HG03108 (cell line): ENCODE data around the gene TRIL.

Experiments used
- ATAC-seq: cut with Tn5 transposase; IDR thresholded peaks from one replicate; pipeline ENCODE4 v1.9.1; 2021; ENCODE audit warnings: moderate library complexity; ENCODE audit not compliant: unreplicated experiment

Gene TRIL

GRCh38 chr7:28958235-28958979, at the start of gene TRIL:
TRIL (minus strand) TSS chr7:28958330; CDS start chr7:28958046, 284 bp downstream.
- no peak for ATAC-seq

DNA sequence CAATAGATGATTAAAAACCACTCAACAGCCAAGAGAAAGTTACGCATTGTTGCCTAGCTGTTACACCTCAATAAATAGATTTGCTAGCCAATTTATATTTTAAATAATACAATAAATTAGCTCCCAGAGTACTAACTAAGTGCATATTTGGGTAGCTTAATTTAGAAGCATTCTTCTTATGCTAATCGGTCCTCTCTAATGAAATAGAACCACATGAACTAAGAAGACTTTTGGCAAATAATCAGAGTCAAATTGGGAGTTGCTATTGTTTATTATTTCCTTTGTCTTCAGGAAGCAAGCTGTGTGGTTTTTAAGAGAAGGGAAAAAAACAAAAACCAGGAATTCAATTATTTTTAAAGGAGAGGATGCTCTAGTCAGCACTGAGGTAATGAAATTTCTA, 49.0 kb upstream of the TRIL start:
- no peak for ATAC-seq

DNA sequence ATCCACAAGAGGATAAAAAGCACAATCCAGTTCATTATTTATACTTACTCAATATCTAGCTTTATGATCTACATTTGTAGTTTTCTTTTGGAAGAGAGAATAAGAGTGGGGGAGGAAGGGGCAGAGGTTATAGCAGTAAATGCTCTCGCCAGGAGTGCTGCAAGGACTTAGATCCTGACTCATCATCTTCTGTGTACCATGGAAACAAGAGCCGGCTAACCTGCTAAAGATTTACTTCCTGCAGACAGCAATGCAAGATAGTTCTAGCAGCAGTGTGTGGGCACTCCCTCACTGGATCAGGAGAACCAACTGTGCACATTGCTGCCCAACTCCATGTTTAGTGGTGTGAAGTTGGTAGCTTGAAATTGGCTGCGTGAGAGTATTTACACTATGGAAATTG, 47.7 kb upstream of the TRIL start:
- no peak for ATAC-seq

- no peak for ATAC-seq
These were observed 47.3 kb upstream of the TRIL start for GRCh38 chr7:29005406-29005805.

DNA sequence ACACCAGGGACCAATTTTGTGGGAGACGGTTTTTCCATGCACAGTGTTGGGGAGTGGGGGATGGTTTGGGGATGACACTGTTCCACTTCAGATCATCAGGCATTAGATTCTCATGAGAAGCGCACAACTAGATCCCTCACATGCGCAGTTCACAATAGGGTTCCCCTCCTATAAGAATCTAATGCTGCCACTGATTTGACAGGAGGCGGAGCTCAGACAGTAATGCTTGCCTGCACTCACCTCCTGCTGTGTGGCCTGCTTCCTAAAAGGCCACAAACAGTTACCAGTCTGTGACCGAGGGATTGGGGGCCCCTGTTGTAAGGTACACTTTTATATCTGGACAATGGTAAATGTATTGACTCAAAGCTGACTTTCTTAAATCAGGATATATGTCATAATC, 45.6 kb upstream of the TRIL start:
- no peak for ATAC-seq

DNA sequence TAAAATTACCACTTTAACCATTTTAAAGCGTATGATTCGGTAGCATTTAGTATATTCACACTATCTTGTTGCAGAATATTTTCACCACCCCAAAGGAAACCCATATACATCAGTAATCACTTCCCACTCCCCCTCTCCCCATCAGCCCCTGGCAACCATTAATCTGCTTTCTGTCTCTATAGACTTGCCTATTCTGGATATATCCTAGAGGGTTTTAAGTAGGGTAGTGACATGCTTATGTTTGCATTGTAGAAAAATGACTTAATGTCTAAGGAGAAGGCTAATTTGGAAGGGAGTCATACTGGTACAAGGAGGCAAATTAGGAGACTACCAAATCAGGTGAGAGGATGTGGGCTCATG, 42.6 kb upstream of the TRIL start:
- ATAC-seq = no peak

GRCh38 chr7:28999895-29000716, 42.0 kb upstream of the TRIL start:
- ATAC-seq = no peak

DNA sequence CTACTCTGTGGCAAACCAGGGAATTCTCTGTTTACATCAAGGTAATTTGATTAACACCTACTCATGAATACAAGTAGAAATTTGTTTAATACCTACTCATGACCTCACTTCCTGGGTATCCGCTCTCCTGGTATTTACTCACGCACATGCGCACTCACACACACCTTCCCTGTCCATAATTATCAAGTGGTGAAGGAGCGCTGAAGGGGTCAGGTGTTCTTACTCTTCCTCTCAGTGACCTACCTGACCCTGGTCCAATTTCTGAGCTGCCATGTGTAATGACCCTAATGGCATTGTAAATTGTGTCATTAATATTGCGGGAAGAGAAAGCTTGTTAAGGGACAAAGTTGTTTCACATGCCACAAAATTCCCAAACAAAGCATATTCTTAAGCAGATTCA, 41.3 kb upstream of the TRIL start:
- ATAC-seq = no peak

- no peak for ATAC-seq
These were observed 40.0 kb upstream of the TRIL start for GRCh38 chr7:28998105-28998504.

- ATAC-seq = no peak
These were observed 38.7 kb upstream of the TRIL start for GRCh38 chr7:28996836-28997235.

DNA sequence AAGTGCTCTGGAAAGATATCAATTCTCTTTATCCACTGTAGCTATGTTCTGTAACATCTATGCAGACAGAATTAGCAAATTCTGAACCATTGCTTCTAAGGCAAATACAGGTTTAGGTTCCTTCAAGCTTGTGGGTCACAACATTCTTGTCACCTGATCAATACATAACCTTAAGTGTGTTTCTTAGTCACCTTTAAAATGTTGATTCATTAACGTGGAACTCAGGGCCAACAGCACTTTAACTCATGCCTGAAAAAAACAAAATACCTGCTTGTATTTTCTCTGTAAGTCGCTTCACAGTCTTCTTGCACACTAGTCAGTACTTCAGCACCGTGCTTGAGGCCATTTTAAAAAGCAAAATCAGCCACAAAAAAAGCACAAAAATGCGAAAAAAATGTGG, 35.2 kb upstream of the TRIL start:
- no peak for ATAC-seq

DNA sequence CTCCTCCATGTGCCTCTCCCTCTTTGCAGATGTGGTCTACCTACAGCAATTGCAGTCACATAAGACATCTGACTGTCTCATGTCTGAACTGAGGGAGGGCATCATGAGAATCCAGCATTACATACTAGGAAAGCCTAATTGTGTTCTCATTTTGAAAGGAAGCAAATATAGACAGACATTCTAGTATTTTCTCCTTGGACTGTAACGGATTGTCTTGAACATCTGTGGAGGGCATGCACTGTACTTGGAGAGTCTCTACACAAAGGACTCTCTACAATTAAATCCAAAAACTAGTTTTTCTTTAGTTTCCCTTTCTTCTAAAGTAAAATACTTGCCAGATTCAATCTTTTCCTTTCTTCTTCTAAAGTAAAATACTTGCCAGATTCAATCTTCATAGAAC, 34.7 kb upstream of the TRIL start:
- ATAC-seq = no peak

- ATAC-seq = no peak
These were observed 32.2 kb upstream of the TRIL start for GRCh38 chr7:28990200-28990960.

GRCh38 chr7:28989211-28989980, 31.3 kb upstream of the TRIL start:
- ATAC-seq = no peak

DNA sequence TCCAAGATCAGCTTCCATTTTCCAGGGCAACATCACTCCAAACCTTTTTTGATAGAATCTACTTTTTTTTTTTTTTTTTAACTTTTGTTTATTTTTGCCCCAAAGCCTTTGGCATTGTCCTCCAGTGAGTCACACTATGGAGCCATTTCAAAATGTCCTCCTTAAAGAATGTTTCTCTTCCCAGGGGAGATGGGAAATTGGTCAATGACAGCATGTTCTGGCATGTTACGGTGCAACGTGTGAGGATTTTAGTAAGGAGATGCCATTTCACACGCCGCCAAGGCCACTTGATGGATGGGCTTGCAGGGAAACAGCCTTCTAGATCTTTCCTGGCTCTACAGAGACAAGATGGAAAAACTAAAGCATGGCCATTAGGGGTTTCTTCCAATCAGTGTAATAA, 30.7 kb upstream of the TRIL start:
- ATAC-seq = no peak

DNA sequence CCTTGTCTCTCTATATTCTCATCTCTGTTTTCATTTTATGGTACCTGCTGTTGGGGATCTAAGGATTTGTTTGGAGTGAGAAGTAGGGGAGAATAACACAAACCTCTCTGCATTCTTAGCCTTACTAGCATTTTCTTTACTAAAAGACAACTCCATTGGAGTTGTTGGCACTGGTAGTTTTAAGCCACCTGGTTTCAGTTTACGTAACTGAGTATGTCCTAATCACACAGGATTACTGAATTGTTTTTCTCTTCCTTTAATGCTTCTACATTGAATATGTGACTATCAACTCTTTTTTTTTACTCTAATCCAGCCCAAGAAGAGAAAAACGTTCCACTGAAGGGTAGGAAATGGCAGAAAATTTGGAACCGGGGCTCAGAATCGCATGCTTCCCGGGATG, 30.0 kb upstream of the TRIL start:
- ATAC-seq = no peak

- ATAC-seq = no peak
These were observed 28.6 kb upstream of the TRIL start for GRCh38 chr7:28986765-28987110.

DNA sequence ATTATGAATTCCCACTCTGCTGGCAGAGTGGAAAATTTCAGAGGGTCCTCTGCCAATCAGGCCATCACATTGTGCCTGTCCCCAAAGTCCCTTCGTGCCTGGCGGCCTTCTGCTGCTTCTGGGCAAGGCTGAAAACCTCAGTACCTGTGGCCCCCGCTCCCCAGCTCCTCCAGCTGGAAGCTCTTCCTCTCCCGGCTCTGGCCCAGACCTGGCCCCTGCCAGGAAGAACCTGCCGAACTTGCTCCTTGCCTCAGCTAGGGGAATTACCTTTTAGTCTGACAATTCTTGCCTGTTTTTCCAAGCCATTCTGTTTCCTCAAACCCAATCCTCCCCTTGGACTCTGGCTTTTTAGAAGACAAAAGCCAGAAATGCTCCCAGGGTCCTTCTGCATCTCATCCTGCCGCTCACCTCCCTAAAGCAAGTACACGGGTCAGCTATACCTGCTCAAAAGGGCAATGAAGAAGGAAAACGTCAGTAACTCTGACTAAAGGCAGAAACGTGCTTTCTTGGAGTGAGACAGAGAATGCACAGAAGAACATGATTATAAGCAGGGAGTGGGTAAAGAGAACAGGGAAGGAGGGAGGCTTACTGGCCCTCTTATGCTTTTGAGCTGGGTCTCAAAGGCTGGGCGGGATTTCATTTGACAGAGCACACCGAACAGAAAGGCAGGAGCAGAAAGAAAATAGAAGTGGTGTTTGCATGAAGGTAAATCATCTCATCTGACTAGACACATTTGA, 28.1 kb upstream of the TRIL start:
- no peak for ATAC-seq

GRCh38 chr7:28984631-28985030, 26.5 kb upstream of the TRIL start:
- ATAC-seq = no peak

GRCh38 chr7:28984217-28984616, 26.1 kb upstream of the TRIL start:
- no peak for ATAC-seq
